Esophagus squamous epithelium (tissue), 5 donors: ENCODE data around the gene HMGCS2. TPM values are rescaled to one million over a fixed set of nuclear protein-coding genes. Genes with fewer than 3 reads are reported as not detected.
A peak's percentile ranks its signal among the peaks of the same experiment; 100 is the strongest.
"Not testable (repeated sequence)": the region's sequence is repeated elsewhere in the genome, so short reads cannot be mapped to it uniquely, and the experiment has no call there.

Experiments
- DNase-seq: peaks from one replicate; lab custom pipeline; 2025; lab: John Stamatoyannopoulos, UW
- H3K27ac ChIP-seq, 4 donors: fragments of 200-600 bp; sonication (generic); one replicate each; pipeline ENCODE4 v1.5.1; 2016 to 2019; ENCODE audit warnings: mild to moderate bottlenecking in 1 of 4
- H3K27me3 ChIP-seq, 4 donors: fragments of 200-600 bp; sonication (generic); 1 replicate in 3 of 4; 2 replicates in 1 of 4; pipeline versions ENCODE4 v1.5.1 to v1.6.0; 2017 to 2021; ENCODE audit warnings: antibody characterized with exemption in 1 of 4
- H3K36me3 ChIP-seq, 3 donors: fragments of 200-600 bp; sonication (generic); one replicate each; pipeline ENCODE4 v1.5.1; 2016 to 2019
- H3K4me1 ChIP-seq, 3 donors: fragments of 200-600 bp; sonication (generic); one replicate each; pipeline ENCODE4 v1.5.1; 2017 to 2019
- H3K4me3 ChIP-seq, 4 donors: fragments of 200-600 bp; sonication (generic); 1 replicate in 3 of 4; 2 replicates in 1 of 4; pipeline ENCODE4 v1.5.1; 2016 to 2019; ENCODE audit warnings: mild to moderate bottlenecking in 2 of 4, moderate library complexity in 1 of 4
- H3K9me3 ChIP-seq, 3 donors: fragments of 200-600 bp; sonication (generic); one replicate each; pipeline ENCODE4 v1.5.1; 2016 to 2019
- CTCF ChIP-seq, 6 experiments: fragments of 450-650 bp in 4 of 6; fragments of 200-600 bp in 2 of 6; sonication (generic) in 2 of 6; IDR thresholded peaks; one replicate each; pipeline ENCODE4 v1.5.1; 2016 to 2019; ENCODE audit warnings: antibody characterized with exemption in 6 of 6, mild to moderate bottlenecking in 4 of 6, moderate library complexity in 4 of 6
- POLR2A ChIP-seq, 4 donors: fragments of 450-650 bp; IDR thresholded peaks; one replicate each; pipeline ENCODE4 v1.6.1; 2017; ENCODE audit warnings: antibody characterized with exemption in 4 of 4, mild to moderate bottlenecking in 4 of 4, moderate library complexity in 3 of 4
- WGBS, 2 donors: methylation state at CpG; one replicate each; pipeline ENCODE4 v1.1.5; 2018; 5-methylcytosine and 5-hydroxymethylcytosine counted together
- intact Hi-C: fragments of 100-400 bp; cut with DNase I; formaldehyde crosslinking; loops from one replicate; pipeline ENCODE4 v1.15.0; 2022
- total RNA-seq, 4 donors: library from RNA; depleted of rRNA; stranded (reverse); fragments of >200 nt; gene quantifications; one replicate each; pipeline ENCODE4 v1.1.0, GENCODE V29; 2016
- donor health status: DM: yes; HTN: yes; CAD: no.

The HMGCS2 gene
- total RNA-seq, 4 donors from 2014 or later: 1.1 to 27.0 (median 2.5) TPM; not detected in 1

- H3K9me3 ChIP-seq: no peaks in the 10 kb centered on the region
- no peak for TF ChIP-seq POLR2A (IDR thresholded peaks at IDR 0.05)
- no peak for TF ChIP-seq CTCF (IDR thresholded peaks at IDR 0.05)
- H3K36me3 ChIP-seq: no peaks in the 10 kb centered on the region
- H3K27ac ChIP-seq: peak overlapping the region; percentile 65 to 88 (median 86)
- 60 to 64% methylated on average over 5 to 6 of the region's 6 CpGs for WGBS, 2 donors
- DNase-seq: no peak
- intact Hi-C loops: no loop called here
- H3K27me3 ChIP-seq: peaks cover 0 to 12% (median 0%) of the 10 kb centered on the region in 4 donors
- peaks cover 10 to 47% (median 22%) of the 10 kb centered on the region in 3 donors for H3K4me1 ChIP-seq
- H3K4me3 ChIP-seq: peak overlapping the region in 1 of 4 donors; percentile 72
Measured at GRCh38 chr1:119713749-119714456, 54.8 kb downstream of the HMGCS2 start.

DNA sequence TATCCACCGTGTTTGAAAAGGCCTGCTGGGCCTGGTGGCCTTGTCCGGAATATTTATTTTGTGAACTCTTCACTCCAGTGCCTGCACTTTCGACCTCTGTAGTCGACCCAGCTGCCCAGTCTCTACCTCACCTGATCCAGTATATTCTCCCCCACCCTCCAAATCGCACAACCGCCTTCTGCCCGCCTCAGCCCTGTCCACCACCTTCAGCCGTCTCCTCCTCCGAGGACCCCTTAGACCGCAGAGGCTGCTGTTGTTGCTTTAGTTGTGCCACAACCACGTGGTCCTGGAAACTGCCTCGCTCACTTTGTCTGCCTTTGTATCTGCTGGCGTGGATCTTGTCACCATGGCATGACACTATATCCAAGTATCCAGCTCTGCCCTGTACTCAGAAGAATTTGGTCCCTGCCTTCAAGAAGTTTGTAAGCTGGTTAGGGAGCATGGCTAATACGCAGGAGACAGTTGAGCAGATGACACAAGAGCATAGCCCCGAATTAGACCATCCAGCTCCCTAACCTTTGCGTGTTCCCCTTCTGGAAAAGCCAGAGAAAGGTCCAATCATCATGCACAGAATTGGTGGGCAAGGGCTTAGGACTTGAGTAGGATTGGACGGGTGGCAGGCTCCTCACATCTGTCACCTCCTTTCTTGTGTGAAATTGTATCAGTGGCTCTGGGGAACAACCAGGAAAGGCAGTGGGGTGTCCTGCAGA lies 55.5 kb downstream of the HMGCS2 start:
- intact Hi-C loops: no loop called here
- peak overlapping the region; percentile 49 to 72 (median 64) for H3K4me3 ChIP-seq

GRCh38 chr1:119712342-119713038 lies 56.2 kb downstream of the HMGCS2 start:
- Histone ChIP-seq H3K4me3 (peak overlapping the region; percentile 49 to 72 (median 64)), H3K27me3 (peaks cover 0 to 12% (median 0%) of the 10 kb centered on the region in 4 donors), H3K36me3 (no peaks in the 10 kb centered on the region), H3K9me3 (no peaks in the 10 kb centered on the region), H3K4me1 (peaks cover 10 to 47% (median 22%) of the 10 kb centered on the region in 3 donors), H3K27ac (peak overlapping the region; percentile 65 to 88 (median 86))
- WGBS, 2 donors: 0 to 1% methylated on average over 9 to 19 of the region's 51 CpGs
- no peak for DNase-seq
- intact Hi-C loops: no loop called here
- peak in 1 of 4 donors; percentile 25 for TF ChIP-seq POLR2A (IDR thresholded peaks at IDR 0.05)
- TF ChIP-seq CTCF (IDR thresholded peaks at IDR 0.05): no peak

More for the DNA sequence above, 55.5 kb downstream of the HMGCS2 start:
- no peak for DNase-seq
- peak overlapping the region; percentile 65 to 88 (median 86) for H3K27ac ChIP-seq
- H3K4me1 ChIP-seq: peaks cover 10 to 47% (median 22%) of the 10 kb centered on the region in 3 donors
- no peaks in the 10 kb centered on the region for H3K9me3 ChIP-seq
- TF ChIP-seq POLR2A (IDR thresholded peaks at IDR 0.05): no peak
- no peaks in the 10 kb centered on the region for H3K36me3 ChIP-seq
- peaks cover 0 to 12% (median 0%) of the 10 kb centered on the region in 4 donors for H3K27me3 ChIP-seq
- 30 to 42% methylated on average over 14 to 17 of the region's 17 CpGs for WGBS, 2 donors

DNA sequence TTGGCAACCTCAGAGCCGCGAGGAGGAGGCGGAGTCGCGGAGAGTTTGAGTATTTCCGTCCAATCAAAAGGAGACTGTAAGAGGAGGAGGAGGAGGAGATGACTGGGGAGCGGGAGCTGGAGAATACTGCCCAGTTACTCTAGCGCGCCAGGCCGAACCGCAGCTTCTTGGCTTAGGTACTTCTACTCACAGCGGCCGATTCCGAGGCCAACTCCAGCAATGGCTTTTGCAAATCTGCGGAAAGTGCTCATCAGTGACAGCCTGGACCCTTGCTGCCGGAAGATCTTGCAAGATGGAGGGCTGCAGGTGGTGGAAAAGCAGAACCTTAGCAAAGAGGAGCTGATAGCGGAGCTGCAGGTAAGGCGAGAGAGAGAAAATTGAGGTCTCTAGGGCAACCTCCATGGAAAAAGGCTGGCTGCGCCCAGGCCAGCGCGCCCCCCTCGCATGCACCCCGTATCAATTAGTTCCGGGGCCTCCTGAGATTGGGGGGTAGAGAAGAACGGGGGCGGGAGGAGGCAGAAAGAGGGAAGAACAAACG lies 56.8 kb downstream of the HMGCS2 start, which contains the start of gene PHGDH:
Gene PHGDH, plus strand, starts transcription at position 131 of the 538 bp plus-strand sequence. Its CDS starts 89 bp downstream, at position 220.
- Histone ChIP-seq H3K27me3 (peaks cover 0 to 12% (median 0%) of the 10 kb centered on the region in 4 donors), H3K4me3 (peak within 1 kb of the TSS; percentile 49 to 72 (median 64)), H3K27ac (peak within 1 kb of the TSS; percentile 65 to 88 (median 86)), H3K9me3 (no peaks in the 10 kb centered on the region), H3K36me3 (no peaks in the 10 kb centered on the region), H3K4me1 (peaks cover 10 to 47% (median 22%) of the 10 kb centered on the region in 3 donors)
- intact Hi-C loops: no loop called here
- DNase-seq: no peak
- 1 to 4% methylated on average over 17 to 25 of the region's 27 CpGs for WGBS, 2 donors
- TF ChIP-seq POLR2A (IDR thresholded peaks at IDR 0.05) (peak in 2 of 4 donors; percentile 32 to 66), CTCF (IDR thresholded peaks at IDR 0.05) (no peak)

- Histone ChIP-seq H3K4me1 (peaks cover 10 to 47% (median 22%) of the 10 kb centered on the region in 3 donors), H3K27ac (peak overlapping the region in 3 of 4 donors; percentile 86 to 88 (median 87)), H3K27me3 (peaks cover 0 to 12% (median 0%) of the 10 kb centered on the region in 4 donors), H3K4me3 (peak overlapping the region; percentile 49 to 72 (median 64))
- H3K36me3 ChIP-seq, H3K9me3 ChIP-seq, DNase-seq, intact Hi-C loops: not testable (repeated sequence)
- 13 to 17% methylated on average over 8 to 9 of the region's 10 CpGs for WGBS, 2 donors
Measured at GRCh38 chr1:119711356-119711803, 57.3 kb downstream of the HMGCS2 start.

GRCh38 chr1:119706599-119706998 lies 62.1 kb downstream of the HMGCS2 start:
- H3K36me3 ChIP-seq, H3K27ac ChIP-seq, H3K27me3 ChIP-seq, H3K4me3 ChIP-seq, intact Hi-C loops, H3K4me1 ChIP-seq, DNase-seq, H3K9me3 ChIP-seq: not testable (repeated sequence)
- 89 to 97% methylated on average over 6 of the region's 6 CpGs for WGBS, 2 donors
